GM18867 (cell line): Measurements from ENCODE around the gene VWDE.

Experiments
- ATAC-seq: cut with Tn5 transposase; IDR thresholded peaks from one replicate; pipeline ENCODE4 v1.9.1; 2021; ENCODE audit warnings: mild to moderate bottlenecking, moderate library complexity; ENCODE audit not compliant: unreplicated experiment

The VWDE gene

DNA sequence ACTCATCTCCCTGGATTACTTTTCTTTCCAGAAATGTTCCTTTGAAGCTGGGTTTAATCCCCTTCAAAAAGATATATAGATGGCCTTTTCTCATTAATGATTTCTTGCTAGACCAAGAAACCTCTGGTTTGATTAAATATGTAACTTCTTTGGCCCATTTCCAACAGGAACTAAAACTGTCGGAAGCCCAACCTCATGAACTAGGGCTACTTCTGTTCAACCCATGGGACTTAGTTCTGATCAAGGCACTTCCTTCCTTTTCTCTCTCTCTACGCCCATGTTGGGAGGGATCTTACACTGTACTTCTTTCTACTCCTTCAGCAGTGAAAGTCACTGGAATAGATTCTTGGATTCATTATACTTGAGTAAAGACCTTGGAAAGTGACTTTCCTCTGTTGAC, 109.0 kb downstream of the VWDE start:
- no peak for ATAC-seq

DNA sequence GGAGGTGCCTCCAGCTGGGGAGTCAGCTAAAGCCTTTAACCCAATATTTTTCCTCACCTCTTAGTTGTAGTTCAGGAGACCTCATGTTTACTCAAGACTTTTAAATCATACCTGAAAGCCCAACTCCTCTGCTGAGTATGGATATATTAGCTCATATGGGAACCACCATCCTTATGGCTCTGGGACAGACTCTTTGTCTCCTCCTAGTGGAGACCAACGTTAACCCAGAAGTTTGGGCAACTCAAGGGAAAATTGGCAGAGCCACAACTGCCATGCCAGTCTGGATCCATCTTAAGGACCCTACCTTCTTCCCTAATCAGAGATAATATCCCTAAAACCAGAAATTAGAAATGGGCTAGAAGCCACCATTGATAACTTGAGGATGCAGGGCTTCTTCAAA, 111.8 kb downstream of the VWDE start:
- ATAC-seq, result peak; percentile 56

DNA sequence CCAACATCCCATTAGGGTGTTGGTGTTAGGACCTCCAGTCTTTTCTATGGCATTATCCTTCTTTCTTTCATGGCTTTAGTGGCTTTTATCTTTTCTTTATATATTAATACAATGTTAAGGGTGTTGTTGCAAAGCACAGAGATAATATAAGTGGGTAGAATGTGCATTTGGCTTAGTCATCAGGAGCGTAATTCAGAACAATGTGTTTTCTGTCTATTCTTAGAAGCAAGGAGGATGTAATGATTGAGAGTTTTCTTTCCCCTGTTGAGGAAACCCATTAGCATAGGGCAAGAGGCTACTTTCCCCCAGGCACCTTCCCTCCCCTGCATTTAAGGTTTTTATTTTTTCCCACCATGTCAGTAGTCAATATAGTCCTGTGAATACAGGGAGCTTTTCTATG, 112.9 kb downstream of the VWDE start:
- ATAC-seq, result no peak

DNA sequence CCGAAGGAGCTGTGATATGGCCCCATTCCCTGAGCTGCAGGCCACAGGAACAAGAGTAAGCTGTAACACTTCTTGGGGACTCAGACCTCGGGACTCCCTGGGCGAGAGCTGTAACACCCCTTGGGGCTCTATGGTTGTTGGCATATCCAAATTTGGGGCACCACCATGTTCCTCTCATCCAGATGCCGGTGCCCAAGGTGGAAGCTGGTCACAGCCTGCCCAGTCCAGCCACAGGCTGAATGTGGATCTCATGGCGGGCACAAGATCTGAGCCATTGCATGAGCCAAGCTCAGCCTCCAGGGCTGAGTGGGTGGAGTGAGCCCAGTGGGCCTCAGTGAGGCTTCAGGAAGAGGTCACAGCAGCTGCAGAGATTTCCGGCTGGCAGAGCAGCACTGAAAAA, 113.7 kb downstream of the VWDE start:
- no peak for ATAC-seq

DNA sequence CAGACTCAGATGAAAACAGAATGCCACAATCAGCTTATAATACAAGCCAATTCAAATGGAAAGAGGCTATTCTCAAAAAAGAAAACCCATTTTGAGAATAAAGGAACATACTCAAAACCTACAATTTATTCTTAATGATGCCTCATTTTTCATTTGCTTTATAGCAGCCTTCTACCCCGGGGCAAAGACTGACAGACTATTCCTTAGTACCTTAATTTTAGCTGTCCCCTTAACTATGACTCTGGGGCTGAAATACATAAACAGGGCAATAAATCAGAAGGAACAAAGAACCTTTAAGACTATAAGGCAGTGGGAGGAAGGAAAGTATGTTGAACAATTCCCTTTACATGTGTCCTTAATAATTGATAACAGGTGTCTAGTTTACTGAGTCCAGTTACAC, 115.8 kb downstream of the VWDE start:
- ATAC-seq, result no peak

DNA sequence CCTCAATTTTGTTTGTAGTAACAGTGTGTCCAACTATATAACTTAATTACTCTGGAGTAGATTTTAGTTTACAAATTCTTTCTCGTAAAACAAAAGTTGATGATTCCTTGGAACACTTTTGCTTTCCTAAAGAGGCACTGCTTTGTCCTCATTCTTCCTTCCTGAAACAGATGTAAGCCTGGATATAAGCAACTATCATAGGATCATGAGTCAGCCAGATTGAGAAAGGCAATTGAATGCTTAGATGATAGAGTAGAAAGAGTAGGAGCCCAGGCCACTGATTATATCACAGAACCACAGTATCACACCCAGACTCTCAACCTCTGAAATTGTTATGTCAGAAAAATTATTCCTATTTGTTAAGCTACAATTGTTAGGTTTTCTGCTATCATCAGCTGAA, 122.6 kb downstream of the VWDE start:
- no peak for ATAC-seq
